GM12891 (cell line): ENCODE data around the gene KRT9.

Source experiments
- PAX5 ChIP-seq: IDR thresholded peaks from 2 replicates; pipeline ENCODE4 v1.6.1; 2011; ENCODE audit warnings: low read length, moderate library complexity, mild to moderate bottlenecking; ENCODE audit not compliant: insufficient read depth, severe bottlenecking
- POLR2A ChIP-seq: IDR thresholded peaks from 2 replicates; pipeline ENCODE4 v1.6.1; 2011; ENCODE audit warnings: low read depth, low read length, control low read depth
- POLR2AphosphoS5 ChIP-seq: IDR thresholded peaks from 2 replicates; pipeline ENCODE4 v1.6.1; 2011; ENCODE audit warnings: low read depth, low read length, control low read depth
- POU2F2 ChIP-seq: IDR thresholded peaks from 2 replicates; pipeline ENCODE4 v1.6.1; 2011; ENCODE audit warnings: low read depth, mild to moderate bottlenecking, control low read depth, low read length, moderate library complexity
- SPI1 ChIP-seq: IDR thresholded peaks from 2 replicates; pipeline ENCODE4 v1.6.1; 2011; ENCODE audit warnings: low read depth, low read length, control low read depth
- TAF1 ChIP-seq: IDR thresholded peaks from 2 replicates; pipeline ENCODE4 v1.6.1; 2011; ENCODE audit warnings: low read depth, low read length, control low read depth

- TF ChIP-seq TAF1 (no peak), POLR2A (no peak), SPI1 (no peak), POLR2AphosphoS5 (no peak), POU2F2 (no peak), PAX5 (no peak)
Observed at GRCh38 chr17:41542357-41542756, 29.5 kb downstream of the KRT9 start.
